Measurements from ENCODE around the gene MAN1A2. TPM values are rescaled to one million over a fixed set of nuclear protein-coding genes. Genes with fewer than 3 reads are reported as not detected.

MAN1A2 gene
- total RNA-seq, 1 experiment from 2014 or later: 74.2 TPM

DNA sequence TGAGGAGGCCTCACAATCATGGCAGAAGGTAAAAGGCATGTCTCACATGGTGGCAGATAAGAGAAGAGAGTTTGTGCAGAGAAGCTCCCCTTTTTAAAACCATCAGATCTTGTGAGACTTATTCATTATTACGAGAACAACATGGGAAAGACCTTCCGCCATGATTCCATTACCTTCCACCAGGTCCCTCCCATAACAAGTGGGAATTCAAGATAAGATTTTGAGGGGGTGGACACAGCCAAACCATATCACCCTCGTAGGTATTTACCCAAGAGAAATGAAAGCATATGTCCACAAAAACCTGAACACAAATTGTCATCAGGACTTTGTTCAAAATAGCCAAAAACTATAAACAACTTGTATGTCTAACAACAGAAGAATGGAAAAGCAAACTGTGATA is 192.7 kb downstream of the MAN1A2 start:
- Histone ChIP-seq H3K36me3 (no peaks in the 10 kb centered on the region), H3K4me1 (no peaks in the 10 kb centered on the region), H3K27ac (no peak overlapping the region), H3K27me3 (no peaks in the 10 kb centered on the region; the same call in 1 of the 2 replicates), H3K4me3 (no peak overlapping the region), H3K9me3 (replicated peaks) (no peaks in the 10 kb centered on the region)
- DNase-seq: no peak

- Histone ChIP-seq H3K4me3 (no peak overlapping the region), H3K27ac (no peak overlapping the region), H3K4me1 (no peaks in the 10 kb centered on the region), H3K9me3 (replicated peaks) (no peaks in the 10 kb centered on the region), H3K27me3 (no peaks in the 10 kb centered on the region; the same call in 1 of the 2 replicates), H3K36me3 (no peaks in the 10 kb centered on the region)
- no peak for DNase-seq
Measured at GRCh38 chr1:117561071-117561470, 193.8 kb downstream of the MAN1A2 start.

DNA sequence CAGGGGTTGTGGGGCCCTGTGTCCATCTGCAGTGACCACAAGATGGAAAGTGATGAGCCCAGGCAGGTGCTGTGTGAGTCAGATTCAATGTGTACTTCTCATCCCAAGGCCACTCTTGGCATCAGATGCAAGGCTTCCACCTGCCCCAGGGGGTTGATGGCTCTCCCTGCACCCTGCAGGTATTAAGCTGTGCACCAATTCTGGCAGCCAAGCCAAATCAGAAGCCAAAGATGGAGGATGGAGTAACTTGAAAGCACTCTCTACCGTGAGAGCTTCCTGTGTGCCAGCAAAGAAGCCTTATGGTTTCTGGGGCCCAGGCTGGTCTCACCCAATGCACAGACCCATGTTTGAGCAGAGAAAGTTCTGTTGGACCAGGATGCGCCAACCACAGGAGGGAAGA is 194.3 kb downstream of the MAN1A2 start:
- no peaks in the 10 kb centered on the region for H3K9me3 ChIP-seq (replicated peaks)
- H3K27me3 ChIP-seq: no peaks in the 10 kb centered on the region; the same call in 1 of the 2 replicates
- H3K27ac ChIP-seq: no peak overlapping the region
- H3K36me3 ChIP-seq: no peaks in the 10 kb centered on the region
- no peaks in the 10 kb centered on the region for H3K4me1 ChIP-seq
- no peak for DNase-seq
- H3K4me3 ChIP-seq: no peak overlapping the region

- Histone ChIP-seq H3K4me1 (no peaks in the 10 kb centered on the region), H3K27ac (no peak overlapping the region), H3K36me3 (no peaks in the 10 kb centered on the region), H3K9me3 (replicated peaks) (no peaks in the 10 kb centered on the region), H3K4me3 (no peak overlapping the region), H3K27me3 (no peaks in the 10 kb centered on the region; the same call in 1 of the 2 replicates)
- no peak for DNase-seq
Measured at GRCh38 chr1:117562581-117563491, 195.6 kb downstream of the MAN1A2 start.

GRCh38 chr1:117563492-117563875 is 196.2 kb downstream of the MAN1A2 start:
- Histone ChIP-seq H3K27ac (no peak overlapping the region), H3K4me1 (no peaks in the 10 kb centered on the region), H3K36me3 (no peaks in the 10 kb centered on the region), H3K27me3 (no peaks in the 10 kb centered on the region; the same call in 1 of the 2 replicates), H3K4me3 (no peak overlapping the region), H3K9me3 (replicated peaks) (no peaks in the 10 kb centered on the region)
- DNase-seq: no peak

GRCh38 chr1:117564227-117565075 is 197.2 kb downstream of the MAN1A2 start:
- no peak for DNase-seq
- H3K4me3 ChIP-seq: no peak overlapping the region
- H3K27ac ChIP-seq: no peak overlapping the region
- no peaks in the 10 kb centered on the region; the same call in 1 of the 2 replicates for H3K27me3 ChIP-seq
- H3K36me3 ChIP-seq: no peaks in the 10 kb centered on the region
- no peaks in the 10 kb centered on the region for H3K4me1 ChIP-seq
- no peaks in the 10 kb centered on the region for H3K9me3 ChIP-seq (replicated peaks)

DNA sequence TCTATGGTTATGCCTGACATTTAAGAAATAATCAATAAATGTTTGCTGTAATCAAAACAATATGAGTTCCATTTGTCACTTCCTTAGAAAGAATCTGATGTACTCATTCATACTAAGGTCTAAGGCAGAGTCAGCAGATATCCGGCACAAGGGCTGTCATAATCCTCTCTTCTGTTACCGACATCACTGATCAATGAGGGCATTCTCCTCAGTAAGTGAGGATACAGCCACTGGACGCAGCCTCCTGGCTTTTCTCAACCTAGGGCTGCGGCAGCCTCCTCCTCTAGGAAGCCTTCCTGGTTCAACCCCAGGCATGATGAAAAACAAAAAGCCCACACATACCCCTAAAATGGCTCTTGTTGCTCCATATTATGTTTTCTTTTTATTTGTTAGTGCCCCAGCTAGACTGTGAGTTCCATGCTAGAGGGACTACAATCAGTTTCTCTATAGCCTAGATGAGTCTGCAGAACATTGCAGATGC is 197.9 kb downstream of the MAN1A2 start:
- Histone ChIP-seq H3K27me3 (no peaks in the 10 kb centered on the region; the same call in 1 of the 2 replicates), H3K27ac (no peak overlapping the region), H3K36me3 (no peaks in the 10 kb centered on the region), H3K4me1 (no peaks in the 10 kb centered on the region), H3K4me3 (no peak overlapping the region), H3K9me3 (replicated peaks) (no peaks in the 10 kb centered on the region)
- DNase-seq: no peak

DNA sequence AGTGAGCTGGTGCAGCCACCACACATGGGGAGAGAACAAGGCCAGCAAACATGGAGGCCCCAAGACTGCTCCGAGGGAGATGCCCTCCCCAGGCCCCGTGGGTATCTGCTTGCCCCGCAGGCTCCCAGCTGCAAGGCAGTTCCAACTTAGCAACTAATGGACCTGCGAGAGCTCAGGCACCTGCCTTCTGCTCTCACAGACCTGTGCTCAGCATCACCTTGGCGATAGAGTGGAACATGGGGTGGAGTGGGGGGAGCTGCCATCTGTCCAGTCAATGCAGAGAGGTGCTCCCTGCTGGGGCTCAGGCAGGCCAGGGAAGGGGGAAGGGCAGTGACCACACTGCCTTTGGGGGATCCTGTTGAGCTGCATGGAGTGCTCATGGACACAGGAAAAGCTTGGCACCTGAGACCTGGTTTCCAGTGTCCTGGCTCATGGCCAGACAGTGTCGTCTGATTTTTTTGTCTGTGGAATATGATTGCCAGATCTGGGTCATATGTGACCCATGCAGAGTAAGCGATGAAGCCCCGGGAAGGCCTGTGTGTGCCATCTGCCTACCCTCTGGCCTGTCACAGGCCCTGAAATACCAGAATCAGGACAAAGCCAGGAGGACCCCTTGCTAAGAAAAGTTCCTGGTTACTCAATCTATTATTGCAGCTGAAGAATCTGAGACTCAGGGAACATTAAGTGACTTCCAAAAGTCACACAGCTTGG is 198.7 kb downstream of the MAN1A2 start:
- DNase-seq: no peak
- Histone ChIP-seq H3K36me3 (no peaks in the 10 kb centered on the region), H3K27me3 (no peaks in the 10 kb centered on the region), H3K4me3 (no peak overlapping the region), H3K27ac (no peak overlapping the region), H3K9me3 (replicated peaks) (no peaks in the 10 kb centered on the region), H3K4me1 (no peaks in the 10 kb centered on the region)

GRCh38 chr1:117566556-117566955 is 199.3 kb downstream of the MAN1A2 start:
- no peaks in the 10 kb centered on the region for H3K36me3 ChIP-seq
- H3K4me1 ChIP-seq: no peaks in the 10 kb centered on the region
- H3K27me3 ChIP-seq: no peaks in the 10 kb centered on the region
- H3K4me3 ChIP-seq: no peak overlapping the region
- H3K27ac ChIP-seq: no peak overlapping the region
- no peak for DNase-seq
- H3K9me3 ChIP-seq (replicated peaks): no peaks in the 10 kb centered on the region

GRCh38 chr1:117567435-117567834 is 200.2 kb downstream of the MAN1A2 start:
- H3K4me3 ChIP-seq: no peak overlapping the region
- H3K36me3 ChIP-seq: no peaks in the 10 kb centered on the region
- DNase-seq: no peak
- no peak overlapping the region for H3K27ac ChIP-seq
- H3K27me3 ChIP-seq: no peaks in the 10 kb centered on the region
- no peaks in the 10 kb centered on the region for H3K4me1 ChIP-seq
- no peaks in the 10 kb centered on the region for H3K9me3 ChIP-seq (replicated peaks)

- Histone ChIP-seq H3K9me3 (replicated peaks) (no peaks in the 10 kb centered on the region), H3K36me3 (no peaks in the 10 kb centered on the region), H3K4me1 (no peaks in the 10 kb centered on the region), H3K4me3 (no peak overlapping the region), H3K27me3 (no peaks in the 10 kb centered on the region), H3K27ac (no peak overlapping the region)
- DNase-seq: no peak
Measured at GRCh38 chr1:117567976-117568375, 200.7 kb downstream of the MAN1A2 start.

DNA sequence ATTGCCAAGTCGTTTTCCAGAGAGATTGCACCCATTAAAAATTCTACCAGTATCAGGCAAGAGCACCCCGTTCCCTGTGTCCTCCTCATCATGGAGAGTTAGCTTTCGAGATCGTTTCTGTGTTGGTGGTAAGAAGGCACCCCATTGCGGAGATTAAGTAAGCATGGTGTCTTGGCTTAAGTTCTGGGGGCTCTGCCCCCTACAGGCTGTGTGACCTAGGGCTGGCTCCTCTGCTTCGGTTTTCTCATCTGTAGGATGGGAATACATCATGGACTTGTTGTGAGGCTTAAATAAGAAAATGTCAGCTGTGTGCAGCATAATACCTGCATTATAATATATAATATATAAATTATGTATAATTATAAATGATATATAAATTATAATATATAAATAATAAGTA is 201.8 kb downstream of the MAN1A2 start:
- Histone ChIP-seq H3K27me3 (no peaks in the 10 kb centered on the region), H3K27ac (no peak overlapping the region), H3K4me3 (no peak overlapping the region), H3K9me3 (replicated peaks) (no peaks in the 10 kb centered on the region), H3K36me3 (no peaks in the 10 kb centered on the region), H3K4me1 (no peaks in the 10 kb centered on the region)
- no peak for DNase-seq

DNA sequence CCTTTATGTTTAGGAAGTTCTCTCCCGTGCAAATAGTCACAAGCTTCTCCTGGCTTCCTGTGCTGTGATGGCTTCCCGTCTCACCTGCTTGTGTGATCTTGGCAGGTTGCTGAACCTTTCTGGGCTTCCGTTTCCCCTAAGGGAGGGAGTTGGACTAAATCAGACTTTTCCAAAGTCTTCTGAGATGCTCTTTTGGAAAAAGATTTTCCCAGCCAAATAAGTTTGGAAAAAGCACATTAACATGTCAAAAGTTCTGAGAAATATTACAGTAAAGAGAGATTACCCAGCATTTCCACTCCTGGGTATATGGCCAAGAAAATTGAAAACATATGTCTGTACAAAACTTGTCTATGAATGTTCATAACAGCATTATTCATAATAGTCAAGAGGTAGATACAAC is 202.6 kb downstream of the MAN1A2 start:
- no peak overlapping the region for H3K27ac ChIP-seq
- no peak for DNase-seq

DNA sequence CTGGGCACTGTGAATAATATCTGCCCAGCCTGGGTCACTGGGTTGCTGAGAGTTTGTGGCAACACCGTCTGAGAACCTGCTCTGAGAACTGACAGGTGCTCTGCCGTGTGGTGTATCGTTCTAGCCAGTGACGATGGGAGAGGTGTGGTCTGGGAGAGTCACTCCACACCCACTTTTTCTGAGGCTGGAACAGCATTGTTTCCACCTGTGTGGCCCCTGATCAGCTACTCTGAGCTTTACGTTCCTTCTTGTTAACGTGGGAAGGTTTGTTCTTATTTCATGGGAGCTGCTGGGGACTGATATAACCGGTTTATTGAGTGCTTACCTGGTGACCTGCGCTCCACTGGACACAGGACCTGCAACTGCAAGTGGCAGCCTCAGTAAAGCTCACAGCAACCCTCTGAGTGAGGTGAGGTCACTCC is 203.8 kb downstream of the MAN1A2 start:
- Histone ChIP-seq H3K27ac (no peak overlapping the region), H3K27me3 (no peaks in the 10 kb centered on the region), H3K4me3 (no peak overlapping the region), H3K4me1 (no peaks in the 10 kb centered on the region), H3K9me3 (replicated peaks) (no peaks in the 10 kb centered on the region), H3K36me3 (no peaks in the 10 kb centered on the region)
- DNase-seq: no peak

More for the DNA sequence above, 202.6 kb downstream of the MAN1A2 start:
- no peaks in the 10 kb centered on the region for H3K4me1 ChIP-seq
- H3K36me3 ChIP-seq: no peaks in the 10 kb centered on the region
- H3K9me3 ChIP-seq (replicated peaks): no peaks in the 10 kb centered on the region
- H3K4me3 ChIP-seq: no peak overlapping the region
- H3K27me3 ChIP-seq: no peaks in the 10 kb centered on the region
